Prostate gland (tissue), 2 donors: ENCODE measurements around the gene CYTL1.

ENCODE experiments used
- POLR2A ChIP-seq: fragments of 450-650 bp; IDR thresholded peaks from one replicate; pipeline ENCODE4 v1.6.1; 2016; ENCODE audit warnings: antibody characterized with exemption, mild to moderate bottlenecking
- TF ChIP-seq, protein P1 (sequence below), 4 experiments: fragments of 200-600 bp in 2 of 4; fragments of 450-650 bp in 2 of 4; sonication (generic) in 2 of 4; IDR thresholded peaks; 1 replicate in 3 of 4; 2 replicates in 1 of 4; pipeline ENCODE4 v1.5.1; 2016 to 2019; ENCODE audit warnings: antibody characterized with exemption in 4 of 4, mild to moderate bottlenecking in 2 of 4, moderate library complexity in 2 of 4

DNA sequence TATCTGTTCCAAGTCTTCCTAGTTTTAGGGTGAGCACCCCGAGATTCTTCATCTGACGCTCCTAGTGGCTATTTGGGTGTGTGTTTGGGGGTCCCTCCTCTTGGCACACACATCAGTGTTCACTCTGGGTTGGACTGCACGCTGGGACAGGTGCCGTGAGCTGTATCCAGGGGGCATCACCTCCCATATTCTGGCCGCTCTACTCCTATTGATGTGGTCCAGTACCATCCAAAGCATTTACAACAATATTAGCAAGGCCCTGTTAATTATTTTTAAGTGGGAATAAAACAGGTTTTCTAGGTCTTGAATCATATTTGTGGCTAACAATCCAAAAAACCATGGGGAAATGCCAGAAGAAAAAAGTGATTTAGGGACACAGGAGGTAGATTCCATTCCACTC, 26.4 kb downstream of the CYTL1 start:
- TF ChIP-seq POLR2A: no peak
- TF ChIP-seq, protein P1, sequence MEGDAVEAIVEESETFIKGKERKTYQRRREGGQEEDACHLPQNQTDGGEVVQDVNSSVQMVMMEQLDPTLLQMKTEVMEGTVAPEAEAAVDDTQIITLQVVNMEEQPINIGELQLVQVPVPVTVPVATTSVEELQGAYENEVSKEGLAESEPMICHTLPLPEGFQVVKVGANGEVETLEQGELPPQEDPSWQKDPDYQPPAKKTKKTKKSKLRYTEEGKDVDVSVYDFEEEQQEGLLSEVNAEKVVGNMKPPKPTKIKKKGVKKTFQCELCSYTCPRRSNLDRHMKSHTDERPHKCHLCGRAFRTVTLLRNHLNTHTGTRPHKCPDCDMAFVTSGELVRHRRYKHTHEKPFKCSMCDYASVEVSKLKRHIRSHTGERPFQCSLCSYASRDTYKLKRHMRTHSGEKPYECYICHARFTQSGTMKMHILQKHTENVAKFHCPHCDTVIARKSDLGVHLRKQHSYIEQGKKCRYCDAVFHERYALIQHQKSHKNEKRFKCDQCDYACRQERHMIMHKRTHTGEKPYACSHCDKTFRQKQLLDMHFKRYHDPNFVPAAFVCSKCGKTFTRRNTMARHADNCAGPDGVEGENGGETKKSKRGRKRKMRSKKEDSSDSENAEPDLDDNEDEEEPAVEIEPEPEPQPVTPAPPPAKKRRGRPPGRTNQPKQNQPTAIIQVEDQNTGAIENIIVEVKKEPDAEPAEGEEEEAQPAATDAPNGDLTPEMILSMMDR (IDR thresholded peaks at IDR 0.05): no peak
